Measurements from ENCODE around the gene AXIN1.

DNA sequence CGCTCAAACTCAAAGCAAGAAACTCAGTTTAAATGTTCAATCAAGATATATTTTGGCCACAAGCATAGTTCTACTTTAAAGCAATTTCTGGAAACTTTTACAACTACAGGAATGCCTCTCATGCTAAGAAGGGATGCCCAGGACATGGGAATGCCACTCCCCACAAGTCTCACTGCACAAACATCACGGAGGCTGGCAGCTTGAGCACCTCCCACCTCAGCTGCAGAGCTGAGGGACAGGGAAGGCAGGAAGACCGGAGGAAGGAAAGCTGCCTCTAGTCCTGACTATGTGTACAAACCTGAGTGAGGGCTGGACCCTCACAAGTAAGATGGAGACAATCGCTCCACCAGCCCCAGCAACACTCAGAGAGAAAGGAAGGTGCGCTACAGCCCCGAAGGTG is 5.3 kb downstream of the AXIN1 start:
- TF ChIP-seq, protein P1, sequence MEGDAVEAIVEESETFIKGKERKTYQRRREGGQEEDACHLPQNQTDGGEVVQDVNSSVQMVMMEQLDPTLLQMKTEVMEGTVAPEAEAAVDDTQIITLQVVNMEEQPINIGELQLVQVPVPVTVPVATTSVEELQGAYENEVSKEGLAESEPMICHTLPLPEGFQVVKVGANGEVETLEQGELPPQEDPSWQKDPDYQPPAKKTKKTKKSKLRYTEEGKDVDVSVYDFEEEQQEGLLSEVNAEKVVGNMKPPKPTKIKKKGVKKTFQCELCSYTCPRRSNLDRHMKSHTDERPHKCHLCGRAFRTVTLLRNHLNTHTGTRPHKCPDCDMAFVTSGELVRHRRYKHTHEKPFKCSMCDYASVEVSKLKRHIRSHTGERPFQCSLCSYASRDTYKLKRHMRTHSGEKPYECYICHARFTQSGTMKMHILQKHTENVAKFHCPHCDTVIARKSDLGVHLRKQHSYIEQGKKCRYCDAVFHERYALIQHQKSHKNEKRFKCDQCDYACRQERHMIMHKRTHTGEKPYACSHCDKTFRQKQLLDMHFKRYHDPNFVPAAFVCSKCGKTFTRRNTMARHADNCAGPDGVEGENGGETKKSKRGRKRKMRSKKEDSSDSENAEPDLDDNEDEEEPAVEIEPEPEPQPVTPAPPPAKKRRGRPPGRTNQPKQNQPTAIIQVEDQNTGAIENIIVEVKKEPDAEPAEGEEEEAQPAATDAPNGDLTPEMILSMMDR (IDR thresholded peaks at IDR 0.05), result no peak
- no peak for TF ChIP-seq POLR2A (IDR thresholded peaks at IDR 0.05)

Data from thyroid gland (tissue), 4 donors.